Measurements from ENCODE around the gene SUMO3. TPM values are rescaled to one million over a fixed set of nuclear protein-coding genes. Genes with fewer than 3 reads are reported as not detected.
A peak's percentile ranks its signal among the peaks of the same experiment; 100 is the strongest.

SUMO3 gene
- total RNA-seq, 4 donors from 2014 or later, result 30.5 to 38.3 (median 35.9) TPM

DNA sequence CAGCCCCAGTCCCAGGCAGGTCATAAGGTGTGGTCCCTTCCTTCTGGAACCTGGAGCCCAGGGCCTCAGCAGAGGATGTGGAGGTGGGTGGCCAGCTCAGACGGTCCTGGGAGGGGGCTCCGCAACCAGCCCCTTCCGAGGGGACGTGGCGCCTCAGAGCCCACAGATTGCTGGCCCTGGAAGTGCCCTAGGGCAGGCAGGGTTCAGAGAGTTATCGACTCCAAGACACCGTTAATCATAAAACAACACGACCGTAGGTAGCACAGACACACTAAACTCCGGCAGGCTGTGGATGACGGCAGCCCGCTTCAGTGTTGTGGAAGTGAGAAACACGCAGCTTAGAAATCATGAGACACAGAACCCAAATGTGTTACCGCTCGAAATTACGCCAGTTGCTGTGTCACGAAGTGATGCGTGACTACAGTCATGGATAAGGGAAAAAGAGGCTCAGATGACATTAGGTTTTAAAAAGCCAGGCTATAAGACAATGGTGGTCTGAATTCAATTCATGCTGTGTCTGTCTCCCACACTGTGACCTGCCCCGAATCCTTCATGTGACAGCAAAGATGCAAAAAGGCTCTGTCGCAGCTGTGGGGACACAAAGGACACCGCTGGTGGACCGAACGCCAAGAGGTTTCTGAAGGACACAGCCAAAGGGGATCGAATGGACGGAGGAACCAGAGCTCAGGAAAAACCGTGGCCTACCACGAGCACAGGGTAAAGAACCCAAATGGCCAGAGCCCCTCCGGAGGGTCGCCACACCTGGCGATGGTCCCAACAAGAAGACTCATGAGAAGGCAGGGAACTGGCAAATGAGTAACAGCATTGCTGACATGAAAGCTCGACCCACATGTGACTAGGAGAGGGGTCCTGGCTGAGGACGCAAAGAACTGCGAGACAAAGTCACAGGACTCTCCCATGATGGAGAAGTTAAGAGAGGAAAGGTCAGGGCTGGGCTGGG is 1.7 kb upstream of the SUMO3 start:
- 96% methylated on average over 32 of the region's 33 CpGs for WGBS
- no peaks in the 10 kb centered on the region for H3K36me3 ChIP-seq
- TF ChIP-seq POLR2AphosphoS5 (IDR thresholded peaks at IDR 0.05) (no peak), EP300 (IDR thresholded peaks at IDR 0.05) (no peak), POLR2A (IDR thresholded peaks at IDR 0.05) (no peak)
- TF ChIP-seq, protein P1, sequence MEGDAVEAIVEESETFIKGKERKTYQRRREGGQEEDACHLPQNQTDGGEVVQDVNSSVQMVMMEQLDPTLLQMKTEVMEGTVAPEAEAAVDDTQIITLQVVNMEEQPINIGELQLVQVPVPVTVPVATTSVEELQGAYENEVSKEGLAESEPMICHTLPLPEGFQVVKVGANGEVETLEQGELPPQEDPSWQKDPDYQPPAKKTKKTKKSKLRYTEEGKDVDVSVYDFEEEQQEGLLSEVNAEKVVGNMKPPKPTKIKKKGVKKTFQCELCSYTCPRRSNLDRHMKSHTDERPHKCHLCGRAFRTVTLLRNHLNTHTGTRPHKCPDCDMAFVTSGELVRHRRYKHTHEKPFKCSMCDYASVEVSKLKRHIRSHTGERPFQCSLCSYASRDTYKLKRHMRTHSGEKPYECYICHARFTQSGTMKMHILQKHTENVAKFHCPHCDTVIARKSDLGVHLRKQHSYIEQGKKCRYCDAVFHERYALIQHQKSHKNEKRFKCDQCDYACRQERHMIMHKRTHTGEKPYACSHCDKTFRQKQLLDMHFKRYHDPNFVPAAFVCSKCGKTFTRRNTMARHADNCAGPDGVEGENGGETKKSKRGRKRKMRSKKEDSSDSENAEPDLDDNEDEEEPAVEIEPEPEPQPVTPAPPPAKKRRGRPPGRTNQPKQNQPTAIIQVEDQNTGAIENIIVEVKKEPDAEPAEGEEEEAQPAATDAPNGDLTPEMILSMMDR (IDR thresholded peaks at IDR 0.05), result no peak
- peaks cover 29% of the 10 kb centered on the region for H3K4me1 ChIP-seq
- no peaks in the 10 kb centered on the region for H3K27me3 ChIP-seq
- no peak overlapping the region for H3K27ac ChIP-seq
- peaks cover 26% of the 10 kb centered on the region for H3K9me3 ChIP-seq
- no peak overlapping the region for H3K4me3 ChIP-seq
- no peak for DNase-seq (ENCODE audit: low spot score in 2 of 2)

DNA sequence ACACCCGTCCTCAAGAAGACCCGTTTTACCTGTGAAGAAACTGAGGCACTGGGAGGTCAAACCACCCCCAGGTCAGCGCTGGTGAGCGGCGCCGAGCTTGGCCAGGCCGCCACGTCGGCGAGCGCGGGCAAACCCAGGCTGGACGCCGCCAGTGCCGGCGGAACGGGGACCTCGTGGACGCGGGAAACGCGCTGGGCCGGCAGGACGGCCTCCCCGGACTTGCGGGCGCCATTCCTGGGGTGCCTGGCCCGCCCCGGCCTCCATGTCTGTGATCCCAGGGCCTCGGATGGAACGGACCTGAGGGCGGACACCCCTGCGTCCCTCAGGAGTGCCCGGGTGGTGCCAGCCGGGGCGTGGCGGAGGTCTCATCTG is 764 bp upstream of the SUMO3 start:
- WGBS, result no CpG with 5 or more reads among the region's 37 CpGs
- H3K9me3 ChIP-seq, result peaks cover 26% of the 10 kb centered on the region
- peaks cover 3% of the 10 kb centered on the region for H3K36me3 ChIP-seq
- H3K4me3 ChIP-seq, result peak overlapping the region; percentile 66
- no peak for DNase-seq (ENCODE audit: low spot score in 2 of 2)
- peaks cover 36% of the 10 kb centered on the region for H3K4me1 ChIP-seq
- no peaks in the 10 kb centered on the region for H3K27me3 ChIP-seq
- peak overlapping the region; percentile 91 for H3K27ac ChIP-seq
- TF ChIP-seq, protein P1 (IDR thresholded peaks at IDR 0.05), result no peak
- TF ChIP-seq POLR2AphosphoS5 (IDR thresholded peaks at IDR 0.05) (no peak), EP300 (IDR thresholded peaks at IDR 0.05) (no peak), POLR2A (IDR thresholded peaks at IDR 0.05) (no peak)

DNA sequence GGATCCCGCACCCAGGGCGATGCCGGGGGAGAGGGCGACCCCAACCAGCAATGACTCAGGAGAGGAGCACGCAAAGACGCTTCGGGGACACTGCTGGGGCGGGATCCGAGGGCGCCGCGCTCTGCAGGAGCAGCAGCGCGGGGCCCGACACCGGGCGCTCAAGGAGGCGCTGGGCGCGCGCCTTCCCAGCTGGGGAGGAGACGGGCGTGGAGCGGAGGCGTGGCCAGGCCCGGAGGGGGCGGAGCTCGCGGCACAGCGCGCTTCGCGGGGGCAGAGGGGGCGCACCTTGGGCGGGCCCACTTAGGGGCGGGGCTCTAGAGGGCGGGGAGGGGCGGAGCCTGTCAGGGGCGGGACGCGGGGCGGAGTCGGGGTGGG is 369 bp downstream of the SUMO3 start:
- TF ChIP-seq, protein P1 (IDR thresholded peaks at IDR 0.05), result no peak
- TF ChIP-seq POLR2A (IDR thresholded peaks at IDR 0.05) (no peak), POLR2AphosphoS5 (IDR thresholded peaks at IDR 0.05) (no peak), EP300 (IDR thresholded peaks at IDR 0.05) (no peak)
- under 1% methylated on average over 18 of the region's 43 CpGs for WGBS
- Histone ChIP-seq H3K4me3 (peak overlapping the region; percentile 66), H3K27me3 (no peaks in the 10 kb centered on the region), H3K4me1 (peaks cover 41% of the 10 kb centered on the region), H3K9me3 (peaks cover 18% of the 10 kb centered on the region), H3K36me3 (peaks cover 14% of the 10 kb centered on the region), H3K27ac (peak overlapping the region; percentile 91)
- DNase-seq (ENCODE audit: low spot score in 2 of 2), result peak; percentile 93 to 94

DNA sequence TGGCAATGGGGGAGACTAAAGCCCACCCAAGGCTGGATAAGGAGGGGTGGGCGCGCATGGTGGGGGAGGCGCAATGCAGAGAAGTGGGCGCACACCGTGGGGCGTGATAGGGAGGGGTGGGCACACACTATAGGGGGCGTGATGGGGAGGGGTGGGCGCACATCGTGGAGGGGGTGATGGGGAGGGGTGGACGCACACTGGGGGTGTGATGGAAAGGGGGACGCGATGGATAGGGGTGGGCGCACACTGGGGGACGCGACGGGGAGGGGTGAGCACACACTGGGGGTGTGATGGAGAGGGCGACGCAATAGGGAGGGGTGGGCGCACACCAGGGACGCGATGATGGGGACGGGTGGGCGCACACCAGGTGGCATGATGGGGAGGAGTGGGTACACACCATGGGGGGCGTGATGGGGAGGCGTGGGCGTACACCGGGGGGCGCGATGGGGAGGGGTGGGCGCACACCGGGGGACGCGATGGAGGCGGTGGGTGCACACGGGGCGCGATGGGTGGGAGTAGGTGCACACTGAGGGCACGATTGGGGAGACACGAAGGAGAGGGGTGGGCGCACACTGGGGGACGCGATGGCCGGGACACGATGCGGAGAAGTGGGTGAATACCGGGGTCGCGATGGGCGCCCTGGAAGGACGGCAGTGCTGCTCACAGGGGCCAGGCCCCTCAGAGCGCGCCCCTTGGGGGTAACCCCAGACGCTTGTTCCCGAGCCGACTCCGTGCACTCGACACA is 929 bp downstream of the SUMO3 start:
- peak overlapping the region; percentile 66 for H3K4me3 ChIP-seq
- H3K9me3 ChIP-seq, result peaks cover 12% of the 10 kb centered on the region
- no peak for DNase-seq (ENCODE audit: low spot score in 2 of 2)
- TF ChIP-seq, protein P1 (IDR thresholded peaks at IDR 0.05), result no peak
- TF ChIP-seq POLR2AphosphoS5 (IDR thresholded peaks at IDR 0.05), result no peak
- no peak for TF ChIP-seq POLR2A (IDR thresholded peaks at IDR 0.05)
- no peak for TF ChIP-seq EP300 (IDR thresholded peaks at IDR 0.05)
- peaks cover 17% of the 10 kb centered on the region for H3K36me3 ChIP-seq
- no peaks in the 10 kb centered on the region for H3K27me3 ChIP-seq
- H3K27ac ChIP-seq, result peak overlapping the region; percentile 48
- H3K4me1 ChIP-seq, result peaks cover 41% of the 10 kb centered on the region
- WGBS, result 55% methylated on average over 54 of the region's 57 CpGs

All from suprapubic skin (tissue), 4 donors.